RWPE1 (cell line): Measurements from ENCODE around the gene ITGAE.
A peak's percentile ranks its signal among the peaks of the same experiment; 100 is the strongest.

Source experiments
- CTCF ChIA-PET: fragments of 350-600 bp; sonication (Branson Sonifier 250); formaldehyde crosslinking; extraction: SDS; loops from one replicate; lab custom pipeline; 2021; lab: Yijun Ruan, JAX
- POLR2A ChIA-PET: fragments of 400-600 bp; formaldehyde crosslinking; extraction: SDS; loops from one replicate; lab custom pipeline; 2020; ENCODE audit warnings: antibody characterized with exemption; ENCODE audit not compliant: low non-redundant PET; lab: Yijun Ruan, JAX
- DNase-seq: peaks from one replicate; pipeline ENCODE4 v3.0.0; 2012; ENCODE audit warnings: low spot score
- H3K27ac ChIP-seq: fragments of 450-650 bp; 2 replicates; pipeline ENCODE4 v1.5.1; 2017
- CTCF ChIP-seq: fragments of 450-650 bp; conservative IDR thresholded peaks from 2 replicates; pipeline ENCODE4 v1.5.1; 2017; ENCODE audit warnings: low read depth, mild to moderate bottlenecking

The ITGAE gene

GRCh38 chr17:3817851-3818605 is 17.0 kb upstream of the ITGAE start:
- DNase-seq, result no peak
- no peak for TF ChIP-seq CTCF
- POLR2A ChIA-PET, result no interaction called here
- H3K27ac ChIP-seq, result no peak overlapping the region
- CTCF ChIA-PET, result interaction anchor here (0.6 to 3.3 kb wide), 3 partner anchors 11 to 85 kb away, joined by 3 to 10 read pairs (median 3); no protein-coding TSS in a partner anchor

DNA sequence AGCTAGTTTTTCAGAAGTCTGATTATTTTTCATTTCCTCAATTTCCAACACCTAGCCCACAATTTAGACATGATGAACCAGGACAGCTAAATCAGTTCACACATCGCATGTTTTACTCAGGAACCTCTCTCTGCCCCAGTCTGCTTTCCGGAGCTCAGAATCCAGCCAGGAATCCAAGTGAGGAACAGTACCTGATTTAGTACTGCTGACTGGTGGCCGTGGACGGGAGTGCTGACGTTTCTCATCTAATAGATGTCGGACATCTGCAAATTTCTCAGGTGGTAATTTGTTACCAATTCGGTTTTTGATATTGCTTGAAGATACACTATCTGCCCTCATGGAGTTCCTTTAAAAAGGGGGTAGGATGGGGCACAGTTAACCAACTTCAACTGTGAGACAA is 14.9 kb upstream of the ITGAE start:
- ChIA-PET CTCF (interaction anchor here (1.2 to 3.3 kb wide), 2 partner anchors 28 to 78 kb away, joined by 4 to 10 read pairs; no protein-coding TSS in a partner anchor), POLR2A (interaction anchor here (0.6 kb wide), 1 partner anchor 51 kb away, joined by 5 read pairs; no protein-coding TSS in a partner anchor)
- DNase-seq, result no peak
- H3K27ac ChIP-seq, result no peak overlapping the region
- no peak for TF ChIP-seq CTCF

DNA sequence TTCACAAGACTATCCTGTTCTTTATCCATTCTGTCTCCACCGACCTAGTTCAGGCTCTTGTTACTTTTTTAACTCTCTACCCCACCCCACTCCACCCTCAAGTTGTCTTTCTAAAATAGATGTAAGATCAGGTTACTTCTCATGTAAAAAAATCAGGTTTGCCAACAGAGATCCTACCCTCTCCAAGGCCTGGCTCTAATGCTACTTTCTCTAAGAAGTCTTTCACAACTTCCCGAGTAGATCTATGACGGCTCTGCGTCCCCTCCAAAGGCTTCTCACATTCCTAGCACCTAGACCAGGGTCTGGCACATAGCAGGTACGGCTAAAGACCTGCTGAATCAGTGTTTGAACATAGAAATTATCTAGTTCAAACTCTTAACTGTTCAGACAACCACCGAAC is 14.1 kb upstream of the ITGAE start:
- no peak for TF ChIP-seq CTCF
- CTCF ChIA-PET, result interaction anchor here (1.2 kb wide), 1 partner anchor 78 kb away, joined by 6 read pairs; no protein-coding TSS in a partner anchor
- no peak overlapping the region for H3K27ac ChIP-seq
- POLR2A ChIA-PET, result no interaction called here
- no peak for DNase-seq

- no peak for DNase-seq
- POLR2A ChIA-PET, result no interaction called here
- no peak overlapping the region for H3K27ac ChIP-seq
- no peak for TF ChIP-seq CTCF
- CTCF ChIA-PET, result interaction anchor here (1.2 kb wide), 1 partner anchor 77 kb away, joined by 6 read pairs; no protein-coding TSS in a partner anchor
Measured at GRCh38 chr17:3814361-3814760, 13.4 kb upstream of the ITGAE start.

GRCh38 chr17:3813171-3813570 is 12.2 kb upstream of the ITGAE start:
- ChIA-PET CTCF (no interaction called here), POLR2A (no interaction called here)
- no peak for DNase-seq
- H3K27ac ChIP-seq, result peak overlapping the region; percentile 2; the same call in 1 of the 2 replicates
- TF ChIP-seq CTCF, result no peak

- no peak for TF ChIP-seq CTCF
- ChIA-PET POLR2A (no interaction called here), CTCF (no interaction called here)
- H3K27ac ChIP-seq, result peak overlapping the region; percentile 2; the same call in 1 of the 2 replicates
- DNase-seq, result peak; percentile 11
Measured at GRCh38 chr17:3812771-3813170, 11.8 kb upstream of the ITGAE start.
